Left forelimb (tissue), 1 donor: ENCODE results near the gene YBX3.

Source experiments
- DNase-seq: peaks from one replicate; pipeline ENCODE4 v3.0.0-alpha.2; 2018; ENCODE audit warnings: low spot score

YBX3 gene

GRCh38 chr12:10721651-10722501, 1.2 kb downstream of the YBX3 start:
- peak; percentile 92 for DNase-seq

GRCh38 chr12:10720974-10721650, 2.0 kb downstream of the YBX3 start:
- DNase-seq = no peak

- no peak for DNase-seq
These were observed 3.6 kb downstream of the YBX3 start for GRCh38 chr12:10719482-10719881.

GRCh38 chr12:10718279-10718821, 4.8 kb downstream of the YBX3 start:
- no peak for DNase-seq

GRCh38 chr12:10717410-10717809, 5.7 kb downstream of the YBX3 start:
- DNase-seq = no peak

- DNase-seq = no peak
These were observed 6.3 kb downstream of the YBX3 start for GRCh38 chr12:10716704-10717315.

- no peak for DNase-seq
These were observed 6.8 kb downstream of the YBX3 start for GRCh38 chr12:10716277-10716676.

GRCh38 chr12:10715491-10715890, 7.6 kb downstream of the YBX3 start:
- no peak for DNase-seq

- no peak for DNase-seq
These were observed 13.3 kb downstream of the YBX3 start for GRCh38 chr12:10709808-10710207.

GRCh38 chr12:10708862-10709261, 14.3 kb downstream of the YBX3 start:
- no peak for DNase-seq

GRCh38 chr12:10705655-10706054, 17.5 kb downstream of the YBX3 start:
- DNase-seq = no peak

GRCh38 chr12:10701843-10702242, 21.3 kb downstream of the YBX3 start:
- no peak for DNase-seq

GRCh38 chr12:10701131-10701681, 21.9 kb downstream of the YBX3 start:
- no peak for DNase-seq

- no peak for DNase-seq
These were observed 22.5 kb downstream of the YBX3 start for GRCh38 chr12:10700581-10700980.

- no peak for DNase-seq
These were observed 25.3 kb downstream of the YBX3 start for GRCh38 chr12:10697862-10698261.

- DNase-seq = no peak
These were observed 26.0 kb downstream of the YBX3 start for GRCh38 chr12:10697156-10697555.

- no peak for DNase-seq
These were observed 32.2 kb downstream of the YBX3 start for GRCh38 chr12:10690906-10691305.

GRCh38 chr12:10689146-10689545, 34.0 kb downstream of the YBX3 start:
- no peak for DNase-seq

GRCh38 chr12:10688042-10688441, 35.1 kb downstream of the YBX3 start:
- no peak for DNase-seq

- DNase-seq = peak; percentile 68
These were observed 49.3 kb downstream of the YBX3 start, which contains the start of gene STYK1 for GRCh38 chr12:10673659-10674384. Gene STYK1, minus strand, starts transcription at chr12:10674052. Its CDS starts 39,434 bp downstream, at chr12:10634618.

GRCh38 chr12:10672231-10672868, 50.8 kb downstream of the YBX3 start:
- no peak for DNase-seq
